ENCODE results near the gene EMSY.

Gene EMSY

DNA sequence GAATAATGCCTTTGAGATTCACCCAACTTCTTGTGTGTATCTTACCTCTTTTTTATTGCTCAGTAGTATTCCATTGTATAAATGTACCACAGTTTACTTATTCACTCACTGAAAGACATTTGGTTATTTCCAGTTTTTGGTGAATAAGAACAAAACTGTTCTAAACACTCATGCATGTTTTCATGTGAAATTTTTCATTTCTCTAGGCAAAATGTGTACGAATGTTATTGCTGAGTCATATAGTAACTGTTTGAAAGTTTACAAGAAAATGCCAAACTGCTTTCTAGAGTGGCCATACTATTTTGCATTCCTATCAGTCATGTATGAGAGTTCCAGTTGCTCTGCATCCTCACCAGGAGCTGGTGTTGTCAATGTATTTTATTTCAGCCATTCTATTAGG is 8.8 kb upstream of the EMSY start:
- H3K4me3 ChIP-seq (ENCODE audit: low read depth, low read length): no peak overlapping the region
- TF ChIP-seq, protein P1, sequence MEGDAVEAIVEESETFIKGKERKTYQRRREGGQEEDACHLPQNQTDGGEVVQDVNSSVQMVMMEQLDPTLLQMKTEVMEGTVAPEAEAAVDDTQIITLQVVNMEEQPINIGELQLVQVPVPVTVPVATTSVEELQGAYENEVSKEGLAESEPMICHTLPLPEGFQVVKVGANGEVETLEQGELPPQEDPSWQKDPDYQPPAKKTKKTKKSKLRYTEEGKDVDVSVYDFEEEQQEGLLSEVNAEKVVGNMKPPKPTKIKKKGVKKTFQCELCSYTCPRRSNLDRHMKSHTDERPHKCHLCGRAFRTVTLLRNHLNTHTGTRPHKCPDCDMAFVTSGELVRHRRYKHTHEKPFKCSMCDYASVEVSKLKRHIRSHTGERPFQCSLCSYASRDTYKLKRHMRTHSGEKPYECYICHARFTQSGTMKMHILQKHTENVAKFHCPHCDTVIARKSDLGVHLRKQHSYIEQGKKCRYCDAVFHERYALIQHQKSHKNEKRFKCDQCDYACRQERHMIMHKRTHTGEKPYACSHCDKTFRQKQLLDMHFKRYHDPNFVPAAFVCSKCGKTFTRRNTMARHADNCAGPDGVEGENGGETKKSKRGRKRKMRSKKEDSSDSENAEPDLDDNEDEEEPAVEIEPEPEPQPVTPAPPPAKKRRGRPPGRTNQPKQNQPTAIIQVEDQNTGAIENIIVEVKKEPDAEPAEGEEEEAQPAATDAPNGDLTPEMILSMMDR (IDR thresholded peaks at IDR 0.05; ENCODE audit: low read depth, low read length, missing control alignments): no peak
- no peak for DNase-seq (ENCODE audit: low read depth)

DNA sequence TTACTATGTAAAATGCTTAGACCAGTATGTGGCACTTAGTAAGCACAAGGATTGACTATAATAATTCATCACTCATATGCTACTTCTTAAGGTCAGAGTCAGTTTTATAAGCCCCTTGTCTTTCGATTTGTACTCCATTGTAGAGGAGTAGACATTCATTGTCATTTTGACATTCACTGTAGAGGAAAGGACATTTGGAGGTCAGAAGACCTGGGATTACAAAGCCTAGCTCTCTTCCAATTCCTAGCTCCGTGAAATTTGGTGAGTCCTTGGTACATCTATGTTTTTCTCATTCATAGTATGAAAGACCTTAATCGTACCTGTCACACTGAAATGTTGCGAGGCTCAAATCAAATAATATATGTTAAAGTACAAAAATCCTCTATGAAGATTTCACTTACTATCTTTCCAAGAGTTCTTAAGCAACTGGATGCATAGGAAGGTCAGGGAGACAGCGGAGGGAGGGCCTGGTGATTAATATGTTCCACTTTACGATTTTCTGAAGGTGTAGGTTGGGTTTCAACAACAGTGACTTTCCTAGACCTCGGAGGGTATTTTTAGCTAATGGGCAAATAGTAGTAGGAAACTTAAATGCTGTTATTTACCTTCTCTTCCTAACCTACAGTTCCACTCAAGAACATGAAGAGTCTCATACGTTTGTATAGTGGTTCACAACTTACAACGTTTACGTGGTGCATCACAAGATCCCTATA is 1.4 kb upstream of the EMSY start:
- no peak for DNase-seq (ENCODE audit: low read depth)
- TF ChIP-seq, protein P1 (IDR thresholded peaks at IDR 0.05; ENCODE audit: low read depth, low read length, missing control alignments): no peak
- H3K4me3 ChIP-seq (ENCODE audit: low read depth, low read length): peak overlapping the region; percentile 98

DNA sequence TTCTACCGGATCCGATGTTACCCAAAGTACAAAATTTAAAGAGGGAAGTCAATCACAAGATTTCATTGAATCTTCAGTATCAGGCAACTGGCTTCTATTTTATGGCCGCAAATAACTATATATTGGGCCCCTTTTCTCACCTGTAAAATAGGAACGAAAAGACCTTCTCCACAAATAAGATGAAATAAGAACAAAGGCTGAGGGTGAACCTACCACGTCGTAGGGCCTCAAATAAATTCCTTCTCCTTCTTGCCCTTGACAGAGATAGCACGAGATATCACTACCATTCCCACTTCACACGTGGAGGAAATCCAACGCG is 794 bp upstream of the EMSY start:
- H3K4me3 ChIP-seq (ENCODE audit: low read depth, low read length): peak overlapping the region; percentile 98
- no peak for DNase-seq (ENCODE audit: low read depth)
- TF ChIP-seq, protein P1 (IDR thresholded peaks at IDR 0.05; ENCODE audit: low read depth, low read length, missing control alignments): no peak

DNA sequence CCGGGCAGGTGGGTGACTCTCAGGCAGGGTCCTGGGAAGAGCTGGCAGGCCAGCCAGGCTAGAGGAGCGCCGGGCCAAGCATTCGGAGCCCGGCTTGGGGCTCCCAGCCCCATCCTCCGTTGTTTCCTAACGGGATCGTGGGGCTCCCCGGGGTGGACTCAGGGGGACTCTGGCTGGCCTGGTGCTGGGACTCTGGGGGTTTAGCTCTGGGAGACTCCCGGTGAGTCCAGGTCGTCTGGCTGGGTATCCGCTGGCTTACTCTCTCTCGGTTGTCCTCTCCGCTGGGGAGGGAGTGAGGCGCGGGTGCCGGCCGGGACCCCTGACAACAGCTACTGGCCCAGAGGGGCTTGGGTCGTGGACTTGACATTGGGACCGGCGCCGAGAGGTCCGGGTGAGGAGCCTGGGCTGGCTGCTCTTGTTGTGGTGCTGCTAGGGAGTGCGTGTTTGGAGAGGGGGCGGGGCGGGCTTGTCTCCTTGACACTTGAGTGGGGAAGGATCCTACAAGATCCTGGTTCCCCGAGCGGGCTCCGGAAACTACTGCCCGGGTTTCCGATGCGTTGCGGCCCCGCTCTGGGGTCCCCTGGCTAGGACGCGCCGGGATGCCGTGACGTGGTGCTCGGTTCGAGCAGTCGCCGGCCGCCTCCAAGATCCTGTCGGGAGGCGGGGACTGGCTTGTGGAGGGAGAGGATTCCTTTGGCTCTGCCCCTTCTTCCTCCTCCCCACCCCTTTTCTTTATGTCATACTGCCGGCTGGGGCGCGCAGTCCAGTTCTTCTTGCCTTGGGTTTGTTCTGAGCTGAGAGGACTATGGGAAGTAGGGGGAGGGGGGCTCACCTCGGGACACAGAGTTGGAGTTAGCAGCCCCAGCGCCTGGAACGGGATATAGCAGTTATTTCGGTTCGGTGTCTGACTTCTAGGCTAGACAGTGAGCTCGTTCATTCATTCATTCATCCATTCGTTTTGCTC is 585 bp downstream of the EMSY start:
- TF ChIP-seq, protein P1 (IDR thresholded peaks at IDR 0.05; ENCODE audit: low read depth, low read length, missing control alignments): no peak
- peak overlapping the region; percentile 98 for H3K4me3 ChIP-seq (ENCODE audit: low read depth, low read length)
- no peak for DNase-seq (ENCODE audit: low read depth)

DNA sequence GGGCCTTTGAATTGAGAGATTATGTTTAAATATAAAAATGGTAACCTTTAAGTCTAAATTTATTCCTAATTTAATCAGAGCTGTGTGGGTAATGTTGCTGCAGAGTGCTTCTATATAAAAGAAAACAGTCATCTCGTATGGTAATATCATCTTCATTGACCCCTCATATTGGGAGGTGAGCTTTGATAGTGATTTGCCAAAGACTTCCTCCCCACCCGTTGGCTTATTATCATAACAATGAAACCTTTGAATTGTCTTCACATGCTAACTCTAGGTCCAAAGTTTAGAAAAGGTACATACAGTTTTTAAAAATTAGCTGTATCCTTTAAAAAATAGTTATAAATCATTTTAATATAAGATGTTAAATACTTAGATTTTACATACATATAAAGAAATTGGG is 3.7 kb downstream of the EMSY start:
- no peak for DNase-seq (ENCODE audit: low read depth)
- TF ChIP-seq, protein P1 (IDR thresholded peaks at IDR 0.05; ENCODE audit: low read depth, low read length, missing control alignments): no peak
- H3K4me3 ChIP-seq (ENCODE audit: low read depth, low read length): no peak overlapping the region

DNA sequence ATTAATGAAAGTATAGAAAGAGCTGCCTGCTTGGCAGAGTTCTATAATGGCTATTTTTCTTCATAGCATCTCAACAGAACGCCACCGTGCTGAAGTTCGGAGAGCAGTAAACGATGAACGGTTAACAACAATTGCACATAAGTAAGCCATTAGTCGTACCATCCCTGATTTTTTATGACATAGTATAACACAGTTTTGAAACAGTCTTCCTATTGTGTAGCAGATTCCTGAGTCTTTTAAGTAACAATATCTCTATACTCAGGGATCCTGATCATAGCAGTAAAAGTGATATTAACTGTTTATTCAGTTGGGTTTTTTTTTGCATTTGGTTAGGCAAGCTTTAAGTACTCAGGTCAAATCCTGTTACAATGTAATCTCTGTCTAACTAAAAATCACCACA is 8.4 kb downstream of the EMSY start:
- DNase-seq (ENCODE audit: low read depth): no peak
- H3K4me3 ChIP-seq (ENCODE audit: low read depth, low read length): no peak overlapping the region
- TF ChIP-seq, protein P1 (IDR thresholded peaks at IDR 0.05; ENCODE audit: low read depth, low read length, missing control alignments): no peak

Measured in GM12864 (cell line).